Renal pelvis (tissue), 4 donors: ENCODE data around the gene EXOC4. TPM values are rescaled to one million over a fixed set of nuclear protein-coding genes. Genes with fewer than 3 reads are reported as not detected.

ENCODE experiments used
- DNase-seq: peaks from one replicate; pipeline ENCODE4 v3.0.0-alpha.2; 2013
- polyA plus RNA-seq, 3 donors: library from polyadenylated mRNA; unstranded; fragments of 120-200 nt; gene quantifications; one replicate each; pipeline ENCODE4 v1.2.1, GENCODE V29; 2013; ENCODE audit not compliant: insufficient read length in 3 of 3

EXOC4 gene
- polyA plus RNA-seq, 3 donors = 66.8 to 69.1 (median 67.4) TPM

- DNase-seq = no peak
These were observed 158.5 kb downstream of the EXOC4 start for GRCh38 chr7:133411395-133411794.

GRCh38 chr7:133412942-133413341 lies 160.1 kb downstream of the EXOC4 start:
- DNase-seq = no peak

DNA sequence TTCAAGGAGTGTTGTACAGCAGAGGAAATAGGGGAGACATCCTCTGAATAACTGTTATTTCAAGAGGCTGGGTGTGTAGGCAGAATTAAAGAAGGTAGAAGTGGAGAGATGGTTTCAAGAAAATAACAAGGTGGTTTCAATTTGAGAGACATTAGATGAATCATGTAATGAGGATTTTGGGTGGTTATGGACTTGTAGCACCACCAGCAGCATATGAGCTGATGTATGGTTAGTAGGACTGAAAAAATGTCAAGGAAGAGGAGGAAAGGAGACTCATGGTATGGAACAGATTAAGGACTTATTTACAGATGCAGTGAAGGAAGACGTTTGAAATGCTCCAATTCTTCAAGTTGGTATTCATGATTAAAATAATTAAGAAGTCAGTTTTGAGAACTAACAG lies 166.2 kb downstream of the EXOC4 start:
- DNase-seq = no peak

- DNase-seq = no peak
These were observed 170.7 kb downstream of the EXOC4 start for GRCh38 chr7:133423618-133424017.

DNA sequence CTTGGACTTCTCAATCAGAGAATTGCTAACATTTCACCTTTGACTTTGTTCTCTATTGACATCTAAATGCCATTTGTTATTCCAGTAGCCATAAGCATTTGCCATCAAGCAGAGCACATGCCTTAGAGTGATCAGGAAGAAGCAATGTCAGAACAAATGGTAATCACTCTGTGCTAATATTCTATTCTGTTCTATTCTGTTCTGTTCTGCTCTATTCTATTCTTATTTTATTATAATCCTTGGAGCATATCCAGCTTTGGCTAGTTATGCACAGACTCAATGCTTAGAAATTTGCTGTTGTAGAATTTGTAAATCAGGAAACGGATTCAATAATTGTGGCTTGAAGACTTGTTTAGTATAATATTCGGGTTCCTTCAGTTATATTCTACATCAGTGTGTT lies 175.4 kb downstream of the EXOC4 start:
- no peak for DNase-seq

DNA sequence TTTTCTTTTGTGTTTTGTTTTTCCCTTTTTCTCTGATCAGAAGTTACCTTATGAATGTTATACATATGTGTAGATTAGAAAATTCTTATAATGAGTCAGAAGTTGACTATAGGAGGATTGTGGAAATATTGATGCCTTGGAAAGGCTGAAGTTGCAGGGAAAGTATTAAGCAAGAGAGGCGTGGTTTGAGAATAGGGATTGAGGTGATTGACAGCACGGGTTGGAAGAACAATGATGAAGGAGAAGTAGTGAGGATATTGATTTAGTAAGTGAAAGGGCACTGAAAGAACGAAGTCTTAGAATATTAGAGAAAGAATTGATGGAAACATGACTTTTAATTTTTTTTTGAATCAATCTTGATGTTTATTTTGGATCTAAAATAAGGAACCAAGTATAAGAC lies 176.0 kb downstream of the EXOC4 start:
- DNase-seq = no peak

GRCh38 chr7:133429371-133429770 lies 176.5 kb downstream of the EXOC4 start:
- no peak for DNase-seq

- no peak for DNase-seq
These were observed 178.4 kb downstream of the EXOC4 start for GRCh38 chr7:133431134-133431724.

GRCh38 chr7:133433165-133433812 lies 180.4 kb downstream of the EXOC4 start:
- DNase-seq = no peak

DNA sequence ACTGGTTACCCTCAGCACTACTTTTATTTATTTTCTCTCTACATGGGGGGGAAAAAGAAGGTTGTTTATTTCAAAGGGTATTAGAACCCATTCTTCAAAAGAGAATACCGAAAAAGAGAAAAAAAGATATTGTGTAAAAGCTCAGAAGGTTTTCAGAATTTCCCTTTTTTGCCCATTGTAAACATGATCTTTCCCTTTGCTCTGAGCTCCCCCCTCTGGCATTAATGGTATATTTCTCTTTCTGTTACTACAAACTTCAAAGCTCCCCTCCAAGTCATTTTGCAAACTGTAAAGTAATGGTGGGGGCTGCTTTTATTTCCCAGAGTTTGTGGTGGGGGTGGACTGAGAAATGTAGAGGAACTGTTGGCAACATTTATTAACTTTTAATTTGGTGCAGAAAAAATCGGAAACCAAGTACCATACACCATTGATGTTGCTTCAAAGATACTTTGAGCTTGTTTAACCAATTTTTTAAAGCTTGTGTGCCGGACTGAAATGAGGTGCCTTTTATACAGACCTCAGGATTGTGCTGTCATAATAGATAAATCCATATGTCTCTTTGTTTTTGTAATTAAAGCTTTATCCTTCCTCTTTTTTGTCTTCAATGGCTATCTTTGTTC lies 181.5 kb downstream of the EXOC4 start:
- no peak for DNase-seq

DNA sequence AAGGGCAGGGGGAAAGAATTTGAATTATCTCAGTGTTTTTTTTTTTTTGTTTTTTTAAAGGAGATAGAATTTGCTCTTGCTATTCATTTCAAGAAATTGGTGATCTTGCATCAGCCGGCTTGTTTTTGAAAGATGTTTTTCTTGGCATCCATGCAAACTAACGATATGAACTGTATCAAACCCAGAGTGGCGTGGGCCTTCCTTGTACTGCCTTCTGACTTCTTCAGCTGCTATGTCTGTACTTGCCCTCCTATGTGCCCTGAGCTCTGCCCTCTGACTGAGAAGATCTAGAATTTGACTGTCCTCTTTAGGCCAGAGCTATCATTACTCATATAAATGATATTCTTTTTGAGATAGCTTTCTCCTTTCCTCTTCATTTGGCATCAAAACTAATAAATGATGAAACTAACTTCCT lies 183.1 kb downstream of the EXOC4 start:
- no peak for DNase-seq

- DNase-seq = no peak
These were observed 184.7 kb downstream of the EXOC4 start for GRCh38 chr7:133437544-133437943.

DNA sequence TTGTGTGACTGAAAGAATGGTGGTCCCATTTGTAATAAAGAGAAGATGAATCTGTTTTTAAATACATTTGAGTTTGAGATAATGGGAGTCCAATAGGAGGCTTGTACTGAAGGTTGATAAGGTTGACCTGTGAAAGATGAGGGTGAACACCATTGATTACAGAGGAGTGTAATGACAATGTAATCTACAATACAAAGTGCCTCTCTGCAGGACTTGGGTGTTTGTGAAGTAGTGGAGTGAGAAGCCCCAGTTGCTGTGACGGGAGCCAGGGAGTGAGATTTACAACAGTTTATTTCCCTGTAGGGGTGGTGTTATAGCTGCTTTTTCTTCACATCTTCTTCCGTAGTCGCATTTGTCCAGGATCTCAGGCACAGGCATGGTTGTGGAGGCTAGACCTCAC lies 189.9 kb downstream of the EXOC4 start:
- DNase-seq = no peak

DNA sequence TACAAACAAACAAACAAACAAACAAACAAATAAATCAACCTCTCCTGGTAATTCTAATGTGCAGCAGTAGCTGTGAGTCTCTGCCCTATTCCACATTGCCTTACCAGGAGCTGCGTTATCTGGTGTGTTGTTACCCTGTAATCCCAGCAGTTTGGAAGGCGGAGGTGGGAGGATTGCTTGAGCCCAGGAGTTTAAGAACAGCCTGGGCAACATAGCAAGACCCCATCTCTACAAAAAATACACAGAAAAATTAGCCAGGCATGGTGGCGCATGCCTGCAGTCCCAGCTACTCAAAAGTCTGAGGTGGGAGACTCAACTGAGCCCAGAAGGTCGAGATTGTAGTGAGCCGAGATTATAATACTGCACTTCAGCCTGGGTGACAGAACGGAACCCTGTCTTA lies 192.7 kb downstream of the EXOC4 start:
- DNase-seq = no peak

GRCh38 chr7:133448012-133448411 lies 195.1 kb downstream of the EXOC4 start:
- DNase-seq = no peak

- DNase-seq = no peak
These were observed 199.7 kb downstream of the EXOC4 start for GRCh38 chr7:133452577-133452976.

- no peak for DNase-seq
These were observed 205.8 kb downstream of the EXOC4 start for GRCh38 chr7:133458688-133459087.

- DNase-seq = no peak
These were observed 208.5 kb downstream of the EXOC4 start for GRCh38 chr7:133461421-133461820.

DNA sequence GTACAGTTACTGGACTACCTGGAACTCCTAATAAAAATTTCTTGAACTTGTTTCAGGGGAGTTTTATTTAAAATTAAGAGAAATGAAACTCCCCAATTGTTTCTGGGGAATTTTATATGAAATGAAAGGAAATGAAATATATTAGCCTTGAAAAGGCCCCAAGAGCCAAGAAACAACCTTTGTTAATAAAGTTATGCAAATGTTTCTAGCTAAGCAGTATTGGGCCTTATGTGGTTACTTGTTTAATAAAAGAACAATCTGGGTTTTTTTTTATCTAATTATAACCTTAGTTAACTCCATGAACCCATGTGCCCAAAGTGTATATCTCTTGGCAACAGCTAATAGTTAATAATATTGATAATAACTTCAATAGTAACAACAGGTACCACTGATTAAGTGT lies 222.8 kb downstream of the EXOC4 start:
- no peak for DNase-seq

DNA sequence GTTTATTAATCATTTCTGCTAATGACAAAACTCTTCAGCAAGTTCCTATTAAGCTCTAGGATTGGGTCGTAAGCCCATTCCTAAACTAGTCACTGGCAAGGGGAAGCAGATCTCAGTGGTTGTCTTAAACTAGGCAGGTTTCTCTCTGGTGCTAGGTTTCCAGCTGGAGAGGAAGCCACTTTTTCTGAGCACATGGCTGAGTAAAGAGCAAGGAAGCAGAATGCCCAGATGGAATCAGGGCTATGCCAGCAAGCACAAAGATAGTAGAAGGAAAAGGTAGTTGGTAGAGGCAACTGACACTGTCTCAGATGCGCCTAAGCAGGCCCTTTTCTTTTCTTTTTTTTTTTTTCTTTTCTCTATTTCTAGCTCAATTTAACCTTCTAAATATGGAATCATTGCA lies 224.9 kb downstream of the EXOC4 start:
- DNase-seq = no peak

GRCh38 chr7:133478591-133479135 lies 225.8 kb downstream of the EXOC4 start:
- no peak for DNase-seq

DNA sequence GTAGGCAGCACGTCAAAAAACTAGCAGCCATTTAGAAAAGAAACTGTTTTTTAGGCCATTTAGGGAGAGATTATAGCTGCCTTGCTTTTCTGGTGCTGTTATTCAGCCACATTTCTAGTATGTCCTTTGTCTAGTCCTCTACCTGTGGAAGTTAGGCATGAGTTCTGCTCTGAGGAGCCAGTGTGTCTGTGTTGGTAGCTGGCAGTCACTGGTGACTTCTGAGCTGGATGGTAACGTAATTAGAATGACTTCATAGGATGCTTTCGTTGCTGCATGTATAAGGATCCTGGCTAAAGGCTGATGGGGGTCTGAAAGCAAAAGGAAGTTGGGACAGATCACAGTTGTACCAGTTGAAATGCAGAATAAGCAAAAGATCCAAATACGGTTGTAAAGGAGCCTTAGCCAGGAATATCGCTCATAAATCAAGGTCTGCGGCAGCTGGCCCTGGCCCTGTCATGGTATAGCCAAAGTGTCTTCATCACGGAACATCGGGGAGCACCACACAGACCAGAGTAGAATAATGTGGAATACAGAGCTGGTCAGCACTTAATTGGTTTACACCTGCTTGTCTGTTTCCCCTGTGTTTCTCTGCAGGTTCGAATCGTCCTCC lies 226.7 kb downstream of the EXOC4 start:
- no peak for DNase-seq

DNA sequence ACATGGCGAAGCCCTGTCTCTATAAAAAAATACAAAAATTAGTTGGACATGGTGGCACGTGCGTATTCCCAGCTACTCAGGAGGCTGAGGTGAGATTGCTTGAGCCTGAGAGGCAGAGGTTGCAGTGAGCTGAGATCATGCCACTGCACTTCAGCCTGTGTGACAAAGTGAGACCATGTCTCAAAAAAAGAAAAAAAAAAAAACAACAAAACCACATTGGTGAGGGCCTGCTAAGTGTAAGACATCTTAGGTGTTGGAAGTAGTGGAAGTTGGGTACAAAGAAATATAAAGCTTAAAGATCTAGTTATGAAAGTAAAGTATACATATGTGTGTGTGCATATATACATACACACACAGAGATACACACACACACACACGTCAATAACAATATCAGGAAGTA lies 228.0 kb downstream of the EXOC4 start:
- no peak for DNase-seq
